Measurements from ENCODE around the gene EHBP1.

EHBP1 gene

DNA sequence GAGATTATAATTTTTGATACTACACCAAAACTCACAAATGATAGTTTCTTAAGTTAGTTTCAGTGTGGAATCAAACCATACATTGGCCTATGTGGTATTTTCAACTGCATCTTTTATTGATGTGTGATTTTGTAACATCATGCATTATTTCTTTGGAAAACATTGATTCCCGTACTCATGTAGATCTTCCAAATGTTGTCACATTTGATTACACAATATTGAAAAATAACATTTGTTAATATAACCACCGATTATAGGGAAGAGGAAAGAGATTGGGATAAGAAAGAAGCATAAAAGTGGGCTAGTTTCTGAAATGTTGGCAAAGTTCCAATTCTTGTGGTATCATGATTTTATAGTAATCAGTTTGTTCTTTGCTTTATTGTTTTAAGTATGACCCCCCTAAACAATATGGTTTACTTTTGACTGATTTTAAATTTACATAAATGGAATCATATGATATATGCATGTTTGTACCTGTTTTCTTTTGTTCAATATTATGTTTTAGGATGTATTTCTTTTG is 227.9 kb downstream of the EHBP1 start:
- Histone ChIP-seq H3K4ac (ENCODE audit: low read depth, low read length) (no peak overlapping the region), H3K9me3 (ENCODE audit: insufficient read depth, low read depth, low read length) (no peaks in the 10 kb centered on the region), H3K27ac (ENCODE audit: low read depth, low read length) (no peak overlapping the region), H3K4me3 (ENCODE audit: low read depth, low read length) (no peak overlapping the region), H4K12ac (ENCODE audit: low read depth, low read length) (no peak overlapping the region), H3K14ac (ENCODE audit: low read length) (no peak overlapping the region), H3K4me2 (ENCODE audit: low read length) (no peak overlapping the region), H3K4me1 (ENCODE audit: control insufficient read depth in 1 of 2, insufficient read depth in 2 of 2, low read length in 2 of 2) (no peaks in the 10 kb centered on the region), H4K91ac (ENCODE audit: low read depth, low read length) (no peak overlapping the region), H3K23ac (ENCODE audit: low read length) (no peak overlapping the region), H2BK12ac (ENCODE audit: low read length) (no peak overlapping the region), H3K27me3 (ENCODE audit: insufficient read depth, low read length) (no peaks in the 10 kb centered on the region), H2AFZ (ENCODE audit: insufficient read depth, low read length, poor library complexity) (no peak overlapping the region), H2BK120ac (ENCODE audit: insufficient read depth, low read length, poor library complexity) (no peak overlapping the region), H3K9ac (ENCODE audit: low read length) (no peak overlapping the region), H2AK5ac (ENCODE audit: low read length) (no peak overlapping the region), H4K8ac (ENCODE audit: low read depth, low read length) (no peak overlapping the region), H3K18ac (ENCODE audit: low read length) (no peak overlapping the region), H3K36me3 (ENCODE audit: control insufficient read depth in 1 of 2, insufficient read depth in 2 of 2, low read length in 2 of 2) (no peaks in the 10 kb centered on the region), H3K79me1 (ENCODE audit: low read length) (no peaks in the 10 kb centered on the region), H3K79me2 (ENCODE audit: control insufficient read depth, insufficient read depth, low read length, poor library complexity) (no peaks in the 10 kb centered on the region), H2BK5ac (ENCODE audit: low read depth, low read length, poor library complexity) (no peak overlapping the region)
- DNase-seq = no peak
- WGBS (ENCODE audit: extremely low coverage, insufficient coverage, insufficient read length) = no CpG with 5 or more reads among the region's 2 CpGs

- WGBS (ENCODE audit: extremely low coverage, insufficient coverage, insufficient read length) = no CpG with 5 or more reads among the region's 2 CpGs
- no peak overlapping the region for H2AK5ac ChIP-seq (ENCODE audit: low read length)
- H4K91ac ChIP-seq (ENCODE audit: low read depth, low read length) = no peak overlapping the region
- H3K14ac ChIP-seq (ENCODE audit: low read length) = no peak overlapping the region
- no peak for DNase-seq
- no peak overlapping the region for H2BK12ac ChIP-seq (ENCODE audit: low read length)
- no peak overlapping the region for H2BK5ac ChIP-seq (ENCODE audit: low read depth, low read length, poor library complexity)
- H2BK120ac ChIP-seq (ENCODE audit: insufficient read depth, low read length, poor library complexity) = no peak overlapping the region
- H3K18ac ChIP-seq (ENCODE audit: low read length) = no peak overlapping the region
- no peak overlapping the region for H4K8ac ChIP-seq (ENCODE audit: low read depth, low read length)
- no peaks in the 10 kb centered on the region for H3K9me3 ChIP-seq (ENCODE audit: insufficient read depth, low read depth, low read length)
- H3K4me1 ChIP-seq (ENCODE audit: control insufficient read depth in 1 of 2, insufficient read depth in 2 of 2, low read length in 2 of 2) = no peaks in the 10 kb centered on the region
- H3K4me2 ChIP-seq (ENCODE audit: low read length) = no peak overlapping the region
- no peak overlapping the region for H3K27ac ChIP-seq (ENCODE audit: low read depth, low read length)
- no peak overlapping the region for H3K23ac ChIP-seq (ENCODE audit: low read length)
- no peak overlapping the region for H3K9ac ChIP-seq (ENCODE audit: low read length)
- no peak overlapping the region for H2AFZ ChIP-seq (ENCODE audit: insufficient read depth, low read length, poor library complexity)
- no peak overlapping the region for H3K4me3 ChIP-seq (ENCODE audit: low read depth, low read length)
- H3K79me1 ChIP-seq (ENCODE audit: low read length) = no peaks in the 10 kb centered on the region
- no peak overlapping the region for H3K4ac ChIP-seq (ENCODE audit: low read depth, low read length)
- H3K36me3 ChIP-seq (ENCODE audit: control insufficient read depth in 1 of 2, insufficient read depth in 2 of 2, low read length in 2 of 2) = no peaks in the 10 kb centered on the region
- H3K79me2 ChIP-seq (ENCODE audit: control insufficient read depth, insufficient read depth, low read length, poor library complexity) = no peaks in the 10 kb centered on the region
- no peak overlapping the region for H4K12ac ChIP-seq (ENCODE audit: low read depth, low read length)
- no peaks in the 10 kb centered on the region for H3K27me3 ChIP-seq (ENCODE audit: insufficient read depth, low read length)
Measured at GRCh38 chr2:62934517-62934916, 229.0 kb downstream of the EHBP1 start.

- no peaks in the 10 kb centered on the region for H3K79me2 ChIP-seq (ENCODE audit: control insufficient read depth, insufficient read depth, low read length, poor library complexity)
- no CpG with 5 or more reads among the region's 1 CpG for WGBS (ENCODE audit: extremely low coverage, insufficient coverage, insufficient read length)
- H3K4me3 ChIP-seq (ENCODE audit: low read depth, low read length) = no peak overlapping the region
- H2BK12ac ChIP-seq (ENCODE audit: low read length) = no peak overlapping the region
- no peaks in the 10 kb centered on the region for H3K9me3 ChIP-seq (ENCODE audit: insufficient read depth, low read depth, low read length)
- no peak overlapping the region for H3K18ac ChIP-seq (ENCODE audit: low read length)
- H3K4ac ChIP-seq (ENCODE audit: low read depth, low read length) = no peak overlapping the region
- H3K23ac ChIP-seq (ENCODE audit: low read length) = no peak overlapping the region
- H2AFZ ChIP-seq (ENCODE audit: insufficient read depth, low read length, poor library complexity) = no peak overlapping the region
- H3K9ac ChIP-seq (ENCODE audit: low read length) = no peak overlapping the region
- H4K8ac ChIP-seq (ENCODE audit: low read depth, low read length) = no peak overlapping the region
- H3K27me3 ChIP-seq (ENCODE audit: insufficient read depth, low read length) = no peaks in the 10 kb centered on the region
- H2BK5ac ChIP-seq (ENCODE audit: low read depth, low read length, poor library complexity) = no peak overlapping the region
- H4K12ac ChIP-seq (ENCODE audit: low read depth, low read length) = no peak overlapping the region
- H2AK5ac ChIP-seq (ENCODE audit: low read length) = no peak overlapping the region
- no peak overlapping the region for H3K14ac ChIP-seq (ENCODE audit: low read length)
- no peak for DNase-seq
- H3K79me1 ChIP-seq (ENCODE audit: low read length) = no peaks in the 10 kb centered on the region
- no peak overlapping the region for H4K91ac ChIP-seq (ENCODE audit: low read depth, low read length)
- no peak overlapping the region for H3K4me2 ChIP-seq (ENCODE audit: low read length)
- H3K36me3 ChIP-seq (ENCODE audit: control insufficient read depth in 1 of 2, insufficient read depth in 2 of 2, low read length in 2 of 2) = no peaks in the 10 kb centered on the region
- no peak overlapping the region for H2BK120ac ChIP-seq (ENCODE audit: insufficient read depth, low read length, poor library complexity)
- no peaks in the 10 kb centered on the region for H3K4me1 ChIP-seq (ENCODE audit: control insufficient read depth in 1 of 2, insufficient read depth in 2 of 2, low read length in 2 of 2)
- no peak overlapping the region for H3K27ac ChIP-seq (ENCODE audit: low read depth, low read length)
Measured at GRCh38 chr2:62938126-62938525, 232.6 kb downstream of the EHBP1 start.

DNA sequence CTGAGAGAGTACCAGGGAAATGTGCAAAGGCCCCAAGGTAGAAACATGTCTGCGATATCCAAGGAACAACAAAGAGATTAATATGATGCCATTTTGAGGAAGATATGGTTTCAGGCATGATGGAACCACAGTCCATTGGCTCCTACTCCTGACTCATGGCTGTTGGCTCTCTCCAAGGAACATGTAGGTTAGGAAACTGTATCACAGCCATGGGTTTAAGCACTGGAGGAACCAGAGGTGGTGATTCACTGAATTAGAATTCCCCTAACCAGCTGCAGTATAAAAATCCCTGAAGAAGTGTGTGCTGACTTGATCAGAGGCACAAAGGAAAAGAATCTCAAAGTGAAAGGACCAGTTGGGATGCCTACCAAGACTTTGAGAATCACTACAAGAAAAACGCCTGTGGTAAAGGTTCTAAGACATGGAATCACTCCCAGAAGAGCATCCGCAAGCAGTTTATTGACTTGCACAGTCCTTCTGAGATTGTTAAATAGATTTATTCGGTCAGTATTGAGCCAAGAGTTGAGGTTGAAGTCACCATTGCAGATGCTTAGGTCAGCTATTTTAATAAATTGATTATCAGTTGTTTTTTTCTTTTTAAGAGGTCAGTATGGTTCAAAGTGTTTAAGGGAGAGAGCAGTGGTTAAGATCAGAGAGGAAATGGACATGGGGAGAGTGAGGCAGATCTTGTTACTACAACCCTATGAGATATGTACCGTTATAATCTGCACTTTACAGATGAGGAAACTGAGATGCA is 234.4 kb downstream of the EHBP1 start:
- H3K9ac ChIP-seq (ENCODE audit: low read length) = no peak overlapping the region
- WGBS (ENCODE audit: extremely low coverage, insufficient coverage, insufficient read length) = no CpG with 5 or more reads among the region's 5 CpGs

More for the DNA sequence above, 234.4 kb downstream of the EHBP1 start:
- Histone ChIP-seq H3K4me2 (ENCODE audit: low read length) (no peak overlapping the region), H3K23ac (ENCODE audit: low read length) (no peak overlapping the region), H3K4me3 (ENCODE audit: low read depth, low read length) (no peak overlapping the region), H3K18ac (ENCODE audit: low read length) (no peak overlapping the region), H3K36me3 (ENCODE audit: control insufficient read depth in 1 of 2, insufficient read depth in 2 of 2, low read length in 2 of 2) (no peaks in the 10 kb centered on the region), H2BK120ac (ENCODE audit: insufficient read depth, low read length, poor library complexity) (no peak overlapping the region), H3K27me3 (ENCODE audit: insufficient read depth, low read length) (no peaks in the 10 kb centered on the region), H3K4me1 (ENCODE audit: control insufficient read depth in 1 of 2, insufficient read depth in 2 of 2, low read length in 2 of 2) (no peaks in the 10 kb centered on the region), H2AK5ac (ENCODE audit: low read length) (no peak overlapping the region), H3K14ac (ENCODE audit: low read length) (no peak overlapping the region), H2BK12ac (ENCODE audit: low read length) (no peak overlapping the region), H3K79me2 (ENCODE audit: control insufficient read depth, insufficient read depth, low read length, poor library complexity) (no peaks in the 10 kb centered on the region), H2BK5ac (ENCODE audit: low read depth, low read length, poor library complexity) (no peak overlapping the region), H3K27ac (ENCODE audit: low read depth, low read length) (no peak overlapping the region), H3K9me3 (ENCODE audit: insufficient read depth, low read depth, low read length) (no peaks in the 10 kb centered on the region), H4K8ac (ENCODE audit: low read depth, low read length) (no peak overlapping the region), H4K91ac (ENCODE audit: low read depth, low read length) (no peak overlapping the region), H4K12ac (ENCODE audit: low read depth, low read length) (no peak overlapping the region), H2AFZ (ENCODE audit: insufficient read depth, low read length, poor library complexity) (no peak overlapping the region), H3K4ac (ENCODE audit: low read depth, low read length) (no peak overlapping the region), H3K79me1 (ENCODE audit: low read length) (no peaks in the 10 kb centered on the region)
- peak; percentile 2 to 23 for DNase-seq
